DMS53 treated with DMSO at 0.1 percent for 48 hours (cell line): ENCODE data around the gene IRF2.

Source experiments
- DNase-seq: peaks from one replicate; lab custom pipeline; 2025; ENCODE audit not compliant: unreplicated experiment; lab: John Stamatoyannopoulos, UW

IRF2 gene

GRCh38 chr4:184409911-184410692 lies 64.2 kb downstream of the IRF2 start:
- DNase-seq: no peak

- no peak for DNase-seq
Measured at GRCh38 chr4:184409502-184409901, 64.8 kb downstream of the IRF2 start.

- DNase-seq: no peak
Measured at GRCh38 chr4:184408684-184409081, 65.7 kb downstream of the IRF2 start.

- DNase-seq: no peak
Measured at GRCh38 chr4:184408021-184408683, 66.2 kb downstream of the IRF2 start.

GRCh38 chr4:184406958-184407391 lies 67.4 kb downstream of the IRF2 start:
- no peak for DNase-seq

- DNase-seq: no peak
Measured at GRCh38 chr4:184404047-184404446, 70.3 kb downstream of the IRF2 start.

GRCh38 chr4:184403384-184403781 lies 71.0 kb downstream of the IRF2 start:
- DNase-seq: no peak

GRCh38 chr4:184402740-184403383 lies 71.5 kb downstream of the IRF2 start:
- no peak for DNase-seq

- DNase-seq: no peak
Measured at GRCh38 chr4:184402239-184402638, 72.1 kb downstream of the IRF2 start.

- no peak for DNase-seq
Measured at GRCh38 chr4:184401397-184402171, 72.8 kb downstream of the IRF2 start.

GRCh38 chr4:184400891-184401290 lies 73.5 kb downstream of the IRF2 start:
- no peak for DNase-seq

- DNase-seq: no peak
Measured at GRCh38 chr4:184400375-184400870, 73.9 kb downstream of the IRF2 start.

GRCh38 chr4:184399512-184399908 lies 74.8 kb downstream of the IRF2 start:
- DNase-seq: no peak

GRCh38 chr4:184398741-184399511 lies 75.4 kb downstream of the IRF2 start:
- DNase-seq: no peak

- no peak for DNase-seq
Measured at GRCh38 chr4:184397516-184398163, 76.7 kb downstream of the IRF2 start.

GRCh38 chr4:184396570-184397515 lies 77.5 kb downstream of the IRF2 start:
- no peak for DNase-seq

- DNase-seq: no peak
Measured at GRCh38 chr4:184395971-184396391, 78.4 kb downstream of the IRF2 start.

GRCh38 chr4:184395451-184395917 lies 78.9 kb downstream of the IRF2 start:
- DNase-seq: no peak
